Measurements from ENCODE around the gene ZFP2.
"Not testable (repeated sequence)": the region's sequence is repeated elsewhere in the genome, so short reads cannot be mapped to it uniquely, and the experiment has no call there.

DNA sequence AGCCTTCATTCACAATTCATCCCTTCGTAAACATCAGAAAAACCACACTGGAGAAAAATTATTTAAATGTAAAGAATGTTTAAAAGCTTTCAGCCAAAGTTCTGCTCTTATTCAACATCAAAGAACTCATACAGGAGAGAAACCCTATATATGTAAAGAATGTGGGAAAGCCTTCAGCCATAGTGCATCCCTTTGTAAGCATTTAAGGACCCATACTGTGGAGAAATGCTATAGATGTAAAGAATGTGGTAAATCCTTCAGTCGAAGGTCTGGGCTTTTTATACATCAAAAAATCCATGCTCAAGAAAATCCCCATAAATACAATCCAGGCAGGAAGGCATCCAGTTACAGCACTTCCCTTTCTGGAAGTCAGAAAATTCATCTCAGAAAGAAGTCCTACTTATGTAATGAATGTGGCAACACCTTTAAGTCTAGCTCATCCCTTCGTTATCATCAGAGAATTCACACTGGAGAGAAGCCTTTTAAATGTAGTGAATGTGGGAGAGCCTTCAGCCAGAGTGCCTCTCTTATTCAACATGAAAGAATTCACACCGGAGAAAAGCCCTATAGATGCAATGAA, 12.5 kb upstream of the ZFP2 start:
- TF ChIP-seq, protein P1, sequence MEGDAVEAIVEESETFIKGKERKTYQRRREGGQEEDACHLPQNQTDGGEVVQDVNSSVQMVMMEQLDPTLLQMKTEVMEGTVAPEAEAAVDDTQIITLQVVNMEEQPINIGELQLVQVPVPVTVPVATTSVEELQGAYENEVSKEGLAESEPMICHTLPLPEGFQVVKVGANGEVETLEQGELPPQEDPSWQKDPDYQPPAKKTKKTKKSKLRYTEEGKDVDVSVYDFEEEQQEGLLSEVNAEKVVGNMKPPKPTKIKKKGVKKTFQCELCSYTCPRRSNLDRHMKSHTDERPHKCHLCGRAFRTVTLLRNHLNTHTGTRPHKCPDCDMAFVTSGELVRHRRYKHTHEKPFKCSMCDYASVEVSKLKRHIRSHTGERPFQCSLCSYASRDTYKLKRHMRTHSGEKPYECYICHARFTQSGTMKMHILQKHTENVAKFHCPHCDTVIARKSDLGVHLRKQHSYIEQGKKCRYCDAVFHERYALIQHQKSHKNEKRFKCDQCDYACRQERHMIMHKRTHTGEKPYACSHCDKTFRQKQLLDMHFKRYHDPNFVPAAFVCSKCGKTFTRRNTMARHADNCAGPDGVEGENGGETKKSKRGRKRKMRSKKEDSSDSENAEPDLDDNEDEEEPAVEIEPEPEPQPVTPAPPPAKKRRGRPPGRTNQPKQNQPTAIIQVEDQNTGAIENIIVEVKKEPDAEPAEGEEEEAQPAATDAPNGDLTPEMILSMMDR (conservative IDR thresholded peaks at IDR 0.05; ENCODE audit: low read length), result not testable (repeated sequence)
- not testable (repeated sequence) for TF ChIP-seq EZH2phosphoT487 (IDR thresholded peaks at IDR 0.05; ENCODE audit: borderline replicate concordance)

Measured in Loucy (cell line).